SK-N-SH treated with all-trans-retinoic acid at 6 μM for 48 hours (cell line): Measurements from ENCODE around the gene PPP1R8.

Experiments used
- ATAC-seq: fragments of 200-7000 bp; cut with Tn5 transposase; 3 replicates; pipeline ENCODE4 v1.9.1; 2020; ENCODE audit warnings: mild to moderate bottlenecking, moderate library complexity
- ARNTL ChIP-seq: fragments of 450-650 bp; formaldehyde crosslinking; IDR thresholded peaks from 2 replicates; pipeline ENCODE4 v1.5.0; 2020; ENCODE audit warnings: low read depth, mild to moderate bottlenecking, moderate library complexity, borderline replicate concordance
- BACH2 ChIP-seq: fragments of 250-450 bp; sonication (Bioruptor Pico); IDR thresholded peaks from 2 replicates; pipeline ENCODE4 v1.9.0; 2021; ENCODE audit warnings: mild to moderate bottlenecking, borderline replicate concordance
- CREB5 ChIP-seq: fragments of 250-450 bp; sonication (Bioruptor Pico); IDR thresholded peaks from 2 replicates; pipeline ENCODE4 v1.5.1; 2020; ENCODE audit warnings: low read depth, mild to moderate bottlenecking, moderate library complexity
- CSDC2 ChIP-seq: fragments of 250-450 bp; sonication (Bioruptor Pico); IDR thresholded peaks from 2 replicates; pipeline ENCODE4 v1.5.0; 2020; ENCODE audit warnings: mild to moderate bottlenecking, moderate library complexity
- CSRNP3 ChIP-seq: fragments of 250-450 bp; sonication (Bioruptor Pico); IDR thresholded peaks from 2 replicates; pipeline ENCODE4 v1.5.1; 2021; ENCODE audit warnings: mild to moderate bottlenecking, moderate library complexity
- ESRRG ChIP-seq: fragments of 250-450 bp; sonication (Bioruptor Pico); IDR thresholded peaks from 2 replicates; pipeline ENCODE4 v1.6.1; 2021; ENCODE audit warnings: mild to moderate bottlenecking
- GLIS3 ChIP-seq: fragments of 250-450 bp; sonication (Bioruptor Pico); IDR thresholded peaks from 2 replicates; pipeline ENCODE4 v1.5.0; 2020; ENCODE audit warnings: mild to moderate bottlenecking, moderate library complexity
- ISL1 ChIP-seq: fragments of 250-450 bp; sonication (Bioruptor Pico); IDR thresholded peaks from 2 replicates; pipeline ENCODE4 v2.1.2; 2022; ENCODE audit warnings: mild to moderate bottlenecking, moderate library complexity
- OSR1 ChIP-seq: fragments of 250-450 bp; sonication (Bioruptor Pico); IDR thresholded peaks from 2 replicates; pipeline ENCODE4 v1.8.0; 2022; ENCODE audit warnings: moderate library complexity, mild to moderate bottlenecking, inconsistent platforms
- PATZ1 ChIP-seq: fragments of 250-450 bp; sonication (Bioruptor Pico); IDR thresholded peaks from 2 replicates; pipeline ENCODE4 v1.8.0; 2020; ENCODE audit warnings: mild to moderate bottlenecking, moderate library complexity, borderline replicate concordance
- POU6F1 ChIP-seq: fragments of 250-450 bp; sonication (Bioruptor Pico); IDR thresholded peaks from 2 replicates; pipeline ENCODE4 v1.8.0; 2021; ENCODE audit warnings: low read depth, mild to moderate bottlenecking, moderate library complexity, borderline replicate concordance
- PPARA ChIP-seq: fragments of 250-450 bp; sonication (Bioruptor Pico); IDR thresholded peaks from 2 replicates; pipeline ENCODE4 v1.5.0; 2020; ENCODE audit warnings: mild to moderate bottlenecking, borderline replicate concordance
- RARB ChIP-seq: fragments of 250-450 bp; sonication (Bioruptor Pico); IDR thresholded peaks from 2 replicates; pipeline ENCODE4 v1.8.0; 2021; ENCODE audit warnings: mild to moderate bottlenecking, moderate library complexity
- SNAI2 ChIP-seq: fragments of 250-450 bp; sonication (Bioruptor Pico); IDR thresholded peaks from 2 replicates; pipeline ENCODE4 v1.5.0; 2020; ENCODE audit warnings: mild to moderate bottlenecking, moderate library complexity
- TCF4 ChIP-seq: fragments of 250-450 bp; sonication (Bioruptor Pico); IDR thresholded peaks from 2 replicates; pipeline ENCODE4 v1.8.0; 2021; ENCODE audit warnings: mild to moderate bottlenecking, moderate library complexity, borderline replicate concordance
- TOX ChIP-seq: fragments of 250-450 bp; sonication (Bioruptor Pico); IDR thresholded peaks from 2 replicates; pipeline ENCODE4 v1.8.0; 2021; ENCODE audit warnings: mild to moderate bottlenecking, moderate library complexity, borderline replicate concordance
- TSHZ2 ChIP-seq: fragments of 250-450 bp; sonication (Bioruptor Pico); IDR thresholded peaks from 2 replicates; pipeline ENCODE4 v1.5.0; 2020; ENCODE audit warnings: mild to moderate bottlenecking, moderate library complexity
- ZFP3 ChIP-seq: fragments of 250-450 bp; sonication (Bioruptor Pico); IDR thresholded peaks from 2 replicates; pipeline ENCODE4 v1.5.0; 2020; ENCODE audit warnings: mild to moderate bottlenecking, moderate library complexity
- ZFP30 ChIP-seq: fragments of 450-650 bp; formaldehyde crosslinking; IDR thresholded peaks from 2 replicates; pipeline ENCODE4 v1.5.0; 2022; ENCODE audit warnings: mild to moderate bottlenecking, moderate library complexity
- ZNF565 ChIP-seq: fragments of 450-650 bp; formaldehyde crosslinking; conservative IDR thresholded peaks from 2 replicates; pipeline ENCODE4 v1.5.0; 2020; ENCODE audit warnings: low read depth, mild to moderate bottlenecking, moderate library complexity
- ZNF70 ChIP-seq: fragments of 450-650 bp; formaldehyde crosslinking; IDR thresholded peaks from 2 replicates; pipeline ENCODE4 v1.5.0; 2020; ENCODE audit warnings: mild to moderate bottlenecking, moderate library complexity
- ZNF8 ChIP-seq: fragments of 450-650 bp; formaldehyde crosslinking; IDR thresholded peaks from 2 replicates; pipeline ENCODE4 v1.5.0; 2020; ENCODE audit warnings: mild to moderate bottlenecking, moderate library complexity

The PPP1R8 gene

GRCh38 chr1:27830621-27831440 is at the start of gene PPP1R8:
Gene PPP1R8, plus strand, starts transcription at chr1:27830782. Its CDS starts 54 bp downstream, at chr1:27830836.
- TF ChIP-seq ZFP3 (CRISPR knock-in tag) (no peak), SNAI2 (CRISPR knock-in tag) (no peak), ZFP30 (CRISPR knock-in tag) (no peak), ISL1 (CRISPR knock-in tag) (no peak), POU6F1 (CRISPR knock-in tag) (no peak), CSDC2 (no peak), ZNF8 (CRISPR knock-in tag) (no peak), ZNF565 (CRISPR knock-in tag) (no peak), BACH2 (no peak)
- ATAC-seq = peak; percentile 100

GRCh38 chr1:27782950-27783349 is 47.6 kb upstream of the PPP1R8 start:
- no peak for TF ChIP-seq ZNF8 (CRISPR knock-in tag)
- no peak for TF ChIP-seq RARB (CRISPR knock-in tag)
- ATAC-seq = no peak

- TF ChIP-seq CSRNP3 (CRISPR knock-in tag) (no peak), GLIS3 (CRISPR knock-in tag) (no peak), ZFP3 (CRISPR knock-in tag) (no peak), TOX (CRISPR knock-in tag) (no peak), TSHZ2 (CRISPR knock-in tag) (no peak), TCF4 (CRISPR knock-in tag) (no peak), ZNF8 (CRISPR knock-in tag) (no peak), SNAI2 (CRISPR knock-in tag) (no peak), ESRRG (CRISPR knock-in tag) (no peak), POU6F1 (CRISPR knock-in tag) (no peak), PPARA (CRISPR knock-in tag) (no peak), BACH2 (no peak), ZNF70 (no peak), ZNF565 (CRISPR knock-in tag) (no peak), OSR1 (CRISPR knock-in tag) (no peak), ARNTL (CRISPR knock-in tag) (no peak), RARB (CRISPR knock-in tag) (no peak), PATZ1 (CRISPR knock-in tag) (no peak), CREB5 (no peak)
- TF ChIP-seq, all 23 proteins: peak for 0
- no peak for ATAC-seq
Measured at GRCh38 chr1:27784700-27785099, 45.9 kb upstream of the PPP1R8 start.
